Lung microvascular endothelial cell (primary cell): ENCODE results near the gene MYO18A. TPM values are rescaled to one million over a fixed set of nuclear protein-coding genes. Genes with fewer than 3 reads are reported as not detected.
"Not testable (repeated sequence)": the region's sequence is repeated elsewhere in the genome, so short reads cannot be mapped to it uniquely, and the experiment has no call there.

Experiments used
- DNase-seq, 2 donors: peaks; one replicate each; pipeline versions ENCODE4 v3.0.0 to v3.0.0-alpha.2; 2010; ENCODE audit warnings: low read depth in 2 of 2
- total RNA-seq: library from RNA; depleted of rRNA; stranded (reverse); fragments of >200 nt; gene quantifications from 2 replicates; pipeline ENCODE4 v1.2.1, GENCODE V29; 2014

The MYO18A gene
- total RNA-seq, 1 donor from 2014 or later = 26.2 TPM

- no peak for DNase-seq
Measured at GRCh38 chr17:29103341-29103740, 76.9 kb downstream of the MYO18A start.

GRCh38 chr17:29102741-29103181, 77.4 kb downstream of the MYO18A start:
- DNase-seq = no peak

DNA sequence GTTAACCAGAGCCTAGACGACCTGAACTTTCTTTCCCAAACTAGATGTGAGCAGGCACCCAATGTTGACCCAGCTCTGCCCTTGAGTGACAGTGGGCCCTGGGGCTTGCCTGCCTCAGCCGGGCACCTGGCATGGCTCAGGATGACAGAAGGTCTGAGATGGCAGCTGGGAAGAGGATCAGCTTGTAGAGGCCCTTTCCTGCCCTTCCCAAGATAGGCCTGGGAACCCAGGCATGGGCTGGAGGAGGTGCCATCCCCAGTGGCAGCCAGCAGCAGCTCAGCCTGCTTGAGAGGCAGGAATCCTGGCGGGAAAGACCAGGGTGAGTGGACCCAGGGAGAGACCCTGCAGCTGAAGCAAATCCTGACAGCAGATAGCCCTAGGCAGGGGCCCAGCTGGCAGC, 78.2 kb downstream of the MYO18A start:
- no peak for DNase-seq

DNA sequence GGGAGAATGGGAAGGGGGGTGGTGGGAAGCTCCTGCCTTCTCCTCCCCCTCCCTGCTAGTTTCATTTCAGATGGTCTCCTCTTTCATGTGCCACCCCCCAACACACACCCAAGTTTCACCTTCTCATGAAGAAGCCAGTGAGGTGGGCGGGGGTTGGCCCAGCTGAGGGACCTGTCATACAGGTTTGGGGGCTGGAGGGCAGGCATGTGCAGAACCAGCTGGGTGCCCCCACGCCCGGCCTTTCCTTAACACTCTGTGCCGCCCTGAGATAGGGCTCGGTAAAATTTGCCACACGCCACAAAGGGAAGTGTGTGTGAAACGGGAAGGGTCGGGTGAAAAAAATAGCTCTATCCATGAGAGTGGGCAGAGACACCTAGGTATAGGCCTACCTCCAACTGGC, 79.9 kb downstream of the MYO18A start:
- DNase-seq = no peak

GRCh38 chr17:29099527-29099926, 80.7 kb downstream of the MYO18A start:
- DNase-seq = no peak

DNA sequence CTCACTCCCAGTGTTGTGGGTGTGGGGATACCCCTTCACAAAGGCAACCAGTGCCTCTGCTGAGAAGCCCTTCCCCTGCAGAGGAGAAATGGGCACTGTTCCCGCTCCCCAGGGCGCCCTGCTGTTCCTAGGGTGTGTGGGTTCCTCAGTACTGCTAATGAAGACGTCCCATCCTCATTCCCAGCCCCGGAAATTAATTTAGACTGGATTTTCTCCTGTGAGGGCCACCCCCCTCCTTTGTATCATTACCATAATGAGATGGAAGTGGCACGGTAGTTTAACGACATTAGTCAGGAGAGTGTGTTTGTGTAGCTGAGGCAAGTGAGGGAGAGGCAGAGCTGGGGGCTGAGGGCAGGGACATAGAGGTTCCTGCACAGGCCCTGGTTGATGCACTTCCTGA, 84.1 kb downstream of the MYO18A start:
- no peak for DNase-seq

- DNase-seq = no peak
Measured at GRCh38 chr17:29095439-29095838, 84.8 kb downstream of the MYO18A start.

DNA sequence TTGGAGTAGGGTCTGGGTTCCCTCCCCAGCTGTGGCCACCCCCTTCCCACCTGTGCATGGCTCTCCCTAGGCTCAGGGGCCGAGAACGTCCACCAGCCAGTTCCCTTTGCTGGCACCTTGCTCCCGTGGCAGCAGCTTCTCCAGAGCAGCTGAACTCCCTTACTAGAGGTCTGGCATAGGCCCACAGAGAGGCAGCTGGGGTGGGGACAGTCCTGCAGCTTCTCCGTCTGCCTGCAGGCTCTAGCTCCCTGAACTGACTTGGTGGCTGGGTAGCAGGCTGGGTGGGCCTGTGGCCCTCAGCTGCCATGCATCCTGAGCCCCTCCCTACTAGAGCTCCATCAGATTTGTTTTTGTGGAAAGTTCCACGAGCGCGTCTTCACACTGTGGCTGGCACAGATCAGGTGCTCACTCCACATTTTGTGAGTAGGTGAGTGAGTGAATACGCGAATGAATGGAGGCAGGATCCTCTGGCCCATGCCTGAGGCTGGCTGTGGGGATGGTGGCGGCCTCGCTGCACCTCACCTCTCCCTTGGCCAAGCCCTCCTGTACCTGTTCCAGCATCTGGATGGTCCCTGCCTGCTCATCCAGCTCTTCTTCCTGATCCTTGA, 86.0 kb downstream of the MYO18A start:
- DNase-seq = no peak

DNA sequence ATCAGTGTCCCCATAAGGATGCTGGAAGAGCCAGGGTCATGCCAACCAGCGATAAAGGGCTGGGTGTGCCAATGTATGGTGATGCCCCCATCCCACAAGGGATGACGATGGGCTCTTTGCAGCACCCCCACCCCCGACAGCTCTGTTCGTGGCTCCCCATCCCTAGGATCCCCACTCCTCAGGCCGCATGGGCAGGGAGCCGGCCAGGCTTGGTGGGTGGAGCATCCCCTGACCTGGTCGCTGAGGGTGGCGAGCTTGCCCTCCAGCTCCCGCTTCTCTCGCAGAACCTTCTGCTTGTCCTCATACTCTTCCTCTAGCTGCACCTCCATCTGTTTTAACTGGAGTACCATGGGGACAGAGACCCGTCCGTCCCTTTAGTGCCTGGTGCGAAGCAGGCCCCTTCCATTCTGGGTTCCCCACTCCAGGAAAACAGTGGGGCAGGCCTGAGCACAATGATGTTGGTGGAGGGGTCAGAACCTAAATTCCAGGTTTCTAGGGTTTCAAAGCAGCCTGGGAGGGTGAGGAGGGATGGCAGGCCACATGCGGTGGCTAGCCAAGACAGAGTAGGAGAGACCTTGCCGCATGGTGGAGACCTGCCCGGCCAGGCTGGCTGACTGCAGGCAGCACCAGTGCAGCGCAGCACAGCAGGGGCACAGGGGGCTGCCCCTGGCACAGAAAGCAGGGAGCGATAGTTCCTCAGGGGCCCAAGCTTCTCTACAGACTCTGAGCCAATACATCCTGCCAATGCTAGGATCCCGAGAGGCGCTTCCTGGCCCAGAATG, 86.9 kb downstream of the MYO18A start:
- no peak for DNase-seq

DNA sequence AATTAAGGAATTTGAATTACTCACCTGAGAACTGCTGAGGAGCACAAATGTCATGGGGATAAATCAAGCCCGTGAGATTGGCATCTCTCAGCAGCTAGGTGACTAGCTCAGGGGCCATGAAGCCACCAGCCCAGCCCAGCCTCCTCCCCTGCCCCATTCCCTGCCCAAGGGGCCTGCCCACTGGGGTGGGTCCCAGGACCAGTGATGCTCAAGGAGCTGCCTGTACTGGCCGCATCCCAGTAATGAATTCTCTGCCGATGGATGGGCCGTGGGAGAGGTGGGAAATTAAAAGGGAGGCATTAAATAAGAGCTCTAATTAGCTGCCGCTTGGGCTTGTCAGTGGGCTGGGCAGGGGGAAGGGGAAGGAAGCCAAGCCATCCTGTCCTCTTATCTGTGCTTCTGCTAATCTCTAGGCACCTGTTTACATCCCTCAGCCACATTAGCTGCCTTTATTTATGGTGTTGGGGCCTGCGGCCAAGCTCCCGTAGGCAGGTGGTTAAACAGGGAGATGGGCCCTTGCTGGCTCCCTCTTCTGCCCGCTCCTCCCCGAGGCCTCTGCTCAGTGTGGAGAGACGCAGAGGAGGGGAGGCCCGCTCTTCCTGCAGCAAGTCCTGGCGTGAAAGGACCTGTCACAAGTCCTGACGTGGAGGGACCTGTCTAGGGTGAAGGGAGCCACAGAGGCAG, 88.5 kb downstream of the MYO18A start:
- no peak for DNase-seq

DNA sequence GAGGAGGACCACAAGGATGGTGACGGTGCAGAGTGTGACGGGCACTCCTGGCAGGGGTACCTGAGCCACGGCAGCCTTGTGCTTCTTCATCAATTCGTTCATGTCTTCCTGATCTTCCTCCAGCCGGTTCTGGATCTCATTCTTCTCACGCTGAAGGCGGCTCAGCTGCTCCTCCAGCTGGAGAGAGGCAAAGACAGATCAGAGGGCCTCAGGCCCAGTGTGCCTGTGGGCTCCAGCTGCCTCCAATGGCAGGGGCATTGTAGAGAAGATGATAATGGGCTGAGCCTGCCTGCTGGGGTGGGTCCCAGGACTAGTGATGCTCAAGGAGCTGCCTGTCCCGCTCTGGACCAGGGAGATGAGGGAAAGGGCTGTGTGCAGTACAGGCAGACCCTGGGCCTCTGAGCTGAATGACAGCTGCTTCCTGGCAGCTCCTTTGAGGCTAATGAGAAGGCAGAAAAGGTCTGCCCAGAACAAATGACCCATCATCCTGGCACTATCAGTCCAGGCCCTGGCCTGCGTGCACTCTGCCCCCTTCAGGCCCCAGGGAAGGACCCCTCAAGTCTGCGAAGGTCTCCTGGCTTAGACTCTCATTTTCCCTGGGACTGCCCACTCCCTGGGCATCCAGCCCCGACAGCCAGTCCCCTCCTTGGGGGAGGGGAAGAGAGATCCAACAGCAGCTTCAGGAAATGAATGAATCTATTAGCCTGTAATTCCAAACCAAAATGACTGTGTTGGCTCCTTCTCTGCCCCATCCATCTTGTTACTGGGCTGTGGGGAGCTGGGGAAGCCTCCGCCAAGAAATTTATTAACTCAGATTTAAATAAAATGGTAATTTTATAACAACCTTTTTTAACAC, 89.2 kb downstream of the MYO18A start:
- DNase-seq = no peak

DNA sequence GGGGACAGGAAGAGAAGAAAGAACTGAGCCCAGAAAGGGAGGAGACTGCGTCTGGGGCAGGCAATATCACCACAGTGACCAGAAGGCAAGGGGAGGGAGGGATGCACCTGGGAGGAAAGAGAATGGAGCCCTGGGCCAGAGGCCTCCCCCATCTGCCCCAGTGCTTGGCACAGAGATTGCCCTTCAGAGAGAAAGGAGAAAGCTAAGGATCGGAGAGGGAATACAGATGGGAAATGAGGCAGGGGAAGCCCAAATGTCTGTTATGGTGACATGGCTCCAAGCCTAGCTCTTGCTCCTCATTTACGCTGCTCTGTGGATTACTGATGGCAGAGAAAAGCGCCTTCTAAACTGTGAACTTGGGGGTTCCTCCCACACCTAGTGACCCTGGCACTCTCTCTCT, 90.1 kb downstream of the MYO18A start:
- DNase-seq = no peak

DNA sequence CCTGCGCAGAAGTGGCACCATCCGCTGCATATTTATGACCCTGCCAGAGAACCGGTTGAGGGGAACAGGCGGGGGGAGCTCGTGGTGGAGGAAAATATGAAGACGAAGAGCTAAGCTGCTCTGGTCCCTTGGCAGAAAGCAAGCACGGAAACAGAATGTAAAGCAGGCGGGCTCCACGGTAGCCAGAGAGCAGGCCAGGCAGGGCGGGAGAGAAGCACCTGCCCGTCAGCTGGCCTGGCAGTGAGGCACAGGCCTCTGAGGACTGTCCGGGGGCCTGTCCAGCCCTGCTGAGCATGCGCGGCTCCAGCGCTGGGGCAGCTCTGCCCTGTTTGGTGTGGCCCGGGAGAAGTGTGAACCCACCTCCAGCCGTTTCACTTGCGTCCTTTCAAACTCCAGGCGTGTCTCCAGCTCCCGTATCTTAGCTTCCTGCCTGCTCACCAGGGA, 90.6 kb downstream of the MYO18A start:
- DNase-seq = no peak

- DNase-seq = not testable (repeated sequence)
Measured at GRCh38 chr17:29088782-29089181, 91.4 kb downstream of the MYO18A start.

GRCh38 chr17:29086628-29087332, 93.4 kb downstream of the MYO18A start:
- DNase-seq = no peak

- DNase-seq = no peak
Measured at GRCh38 chr17:29085223-29085622, 95.0 kb downstream of the MYO18A start.

DNA sequence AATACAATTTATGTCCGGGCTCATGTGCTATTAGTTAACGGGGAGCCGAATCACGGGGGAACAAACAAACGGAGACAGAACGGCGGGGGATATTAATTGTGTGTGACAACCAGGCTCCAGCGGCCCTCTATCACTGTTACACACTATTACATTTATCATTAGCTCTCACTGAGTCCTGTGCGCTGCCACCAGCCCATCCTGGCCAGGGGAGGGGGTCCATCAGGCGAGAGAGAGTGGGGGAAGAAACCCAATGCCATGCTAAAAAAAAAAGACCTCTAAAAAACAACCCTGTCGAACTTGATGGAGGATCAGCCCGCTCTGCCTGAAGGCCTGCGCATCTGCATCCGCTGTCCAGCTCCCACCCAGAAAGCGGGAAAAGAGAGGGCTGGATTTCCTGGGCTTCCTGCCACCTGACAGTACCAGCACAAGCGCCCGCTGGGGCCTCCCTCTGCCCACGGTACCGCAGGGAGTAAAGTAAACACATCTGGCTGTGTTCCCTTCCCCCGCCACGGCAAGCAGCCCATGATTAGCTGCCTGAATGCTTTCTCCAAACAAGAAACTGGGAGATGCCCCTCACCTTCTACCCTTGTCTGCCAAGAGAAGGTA, 95.6 kb downstream of the MYO18A start:
- DNase-seq = no peak

DNA sequence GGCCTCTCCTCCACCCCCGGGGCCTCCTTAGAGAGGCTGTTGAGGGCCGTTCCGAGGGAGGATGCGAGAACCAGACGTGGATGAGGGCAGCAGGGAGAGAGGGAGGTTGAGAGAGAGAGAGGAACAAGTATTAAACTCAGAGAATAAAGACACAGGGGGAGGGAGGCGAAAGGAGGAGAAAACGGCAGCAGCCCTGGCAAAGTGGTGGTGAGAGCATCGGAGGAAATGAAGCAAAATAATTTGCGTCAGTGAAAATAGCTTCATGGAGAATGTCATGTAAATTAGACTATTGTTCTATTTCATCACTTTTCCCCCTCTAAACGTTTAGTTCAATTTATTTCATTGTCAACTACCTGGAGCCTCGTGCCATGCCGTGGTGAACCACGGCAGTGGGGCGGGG, 99.2 kb downstream of the MYO18A start:
- no peak for DNase-seq

DNA sequence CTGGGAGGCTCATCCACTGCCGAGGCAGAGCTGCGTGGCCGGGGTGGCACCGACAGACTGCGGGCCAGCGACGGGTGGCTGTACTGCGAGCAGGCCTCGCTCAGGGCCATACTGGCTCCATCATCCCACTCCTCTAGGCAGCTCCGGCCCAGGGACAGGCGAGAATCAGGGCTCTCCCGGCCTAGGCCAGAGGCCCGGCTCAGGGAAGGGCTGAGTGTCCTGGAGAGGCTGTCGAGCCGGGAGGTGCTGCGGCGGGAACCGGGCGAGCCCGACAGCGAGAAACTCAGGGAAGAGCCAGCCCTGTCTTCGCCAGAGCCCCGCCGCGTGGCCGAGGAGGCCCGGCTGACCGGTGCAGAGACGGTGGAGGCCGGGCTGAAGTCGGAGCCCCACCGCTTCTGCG, 99.9 kb downstream of the MYO18A start:
- no peak for DNase-seq

DNA sequence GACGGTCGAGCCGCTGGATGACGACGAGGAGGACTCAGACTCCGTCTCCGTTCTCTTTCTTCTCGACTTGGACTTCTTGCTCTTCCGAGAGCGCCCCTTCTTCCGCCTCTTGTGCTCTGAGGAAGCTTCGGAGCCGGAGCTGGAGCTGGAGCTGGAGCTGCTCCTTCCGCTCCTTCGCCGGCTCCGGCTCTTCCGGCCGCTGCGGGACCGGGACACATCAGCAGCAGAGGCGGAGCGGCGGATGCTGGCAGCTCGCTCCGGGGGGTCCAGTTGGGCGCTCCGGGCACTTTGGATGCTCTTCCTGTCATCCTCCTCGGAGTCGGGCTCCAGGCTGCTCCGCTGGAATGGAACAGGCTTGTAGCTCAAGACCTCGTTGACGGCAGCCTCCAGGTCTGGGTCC, 100.3 kb downstream of the MYO18A start:
- DNase-seq = no peak

DNA sequence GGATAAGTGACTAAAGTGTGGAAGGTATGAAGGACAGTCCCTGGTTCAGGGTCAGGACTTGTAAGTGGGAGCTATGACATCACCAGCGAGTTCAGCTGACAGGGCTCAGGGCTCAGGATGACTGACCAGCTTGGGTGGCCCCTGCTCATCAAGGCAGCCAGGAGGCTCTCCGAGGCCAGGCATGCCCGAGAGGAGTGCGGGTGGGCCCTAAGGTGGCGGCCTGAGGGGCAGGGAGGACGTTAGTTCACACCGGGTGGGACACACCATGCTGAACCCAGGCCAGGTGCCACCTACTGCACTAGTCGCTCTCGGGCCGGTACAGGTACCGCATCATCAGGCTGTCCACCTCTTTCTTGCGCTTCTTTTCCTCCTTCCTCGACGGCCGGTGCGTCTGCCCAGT, 100.8 kb downstream of the MYO18A start:
- no peak for DNase-seq
